Peyer's patch (tissue), 4 donors: ENCODE results near the gene DDAH2. TPM values are rescaled to one million over a fixed set of nuclear protein-coding genes. Genes with fewer than 3 reads are reported as not detected.

Experiments
- DNase-seq, 3 donors: peaks; one replicate each; pipeline ENCODE4 v3.0.0-alpha.2; 2017 to 2019
- H3K27ac ChIP-seq, 4 donors: fragments of 200-600 bp; sonication (generic); one replicate each; pipeline ENCODE4 v1.5.1; 2016 to 2019
- H3K27me3 ChIP-seq, 2 donors: fragments of 200-600 bp; sonication (generic); one replicate each; pipeline ENCODE4 v1.5.1; 2019
- H3K36me3 ChIP-seq, 3 donors: fragments of 200-600 bp; sonication (generic); one replicate each; pipeline ENCODE4 v1.5.1; 2016 to 2019
- H3K4me1 ChIP-seq, 4 donors: fragments of 200-600 bp; sonication (generic); one replicate each; pipeline ENCODE4 v1.5.1; 2016 to 2019
- H3K4me3 ChIP-seq, 4 donors: fragments of 200-600 bp; sonication (generic); 1 replicate in 3 of 4; 2 replicates in 1 of 4; pipeline ENCODE4 v1.5.1; 2016 to 2019; ENCODE audit warnings: mild to moderate bottlenecking in 1 of 4
- H3K9me3 ChIP-seq, 4 donors: fragments of 200-600 bp; sonication (generic); one replicate each; pipeline ENCODE4 v1.5.1; 2016 to 2019; ENCODE audit warnings: mild to moderate bottlenecking in 1 of 4
- POLR2A ChIP-seq, 2 donors: fragments of 450-650 bp; IDR thresholded peaks; one replicate each; pipeline ENCODE4 v1.5.1; 2017; ENCODE audit warnings: antibody characterized with exemption in 2 of 2, mild to moderate bottlenecking in 2 of 2, moderate library complexity in 2 of 2
- total RNA-seq, 4 donors: library from RNA; depleted of rRNA; stranded (reverse); fragments of >200 nt; gene quantifications; one replicate each; pipeline ENCODE4 v1.1.0, GENCODE V29; 2016
- TF ChIP-seq, protein P1 (sequence below), 6 experiments: fragments of 450-650 bp in 4 of 6; fragments of 200-600 bp in 2 of 6; sonication (generic) in 1 of 6; IDR thresholded peaks; one replicate each; pipeline ENCODE4 v1.5.1; 2017 to 2019; ENCODE audit warnings: antibody characterized with exemption in 6 of 6, mild to moderate bottlenecking in 3 of 6, moderate library complexity in 1 of 6

The DDAH2 gene
- total RNA-seq, 4 donors from 2014 or later = 25.6 to 136 (median 53.3) TPM

- H3K4me3 ChIP-seq = no peak overlapping the region
- H3K27ac ChIP-seq = no peak overlapping the region
- peaks cover 0 to 98% (median 0%) of the 10 kb centered on the region in 3 donors for H3K36me3 ChIP-seq
- H3K27me3 ChIP-seq = no peaks in the 10 kb centered on the region
- peaks cover 0 to 5% (median 0%) of the 10 kb centered on the region in 4 donors for H3K4me1 ChIP-seq
- no peaks in the 10 kb centered on the region for H3K9me3 ChIP-seq
- no peak for DNase-seq
- TF ChIP-seq POLR2A (IDR thresholded peaks at IDR 0.05) = no peak
- TF ChIP-seq, protein P1, sequence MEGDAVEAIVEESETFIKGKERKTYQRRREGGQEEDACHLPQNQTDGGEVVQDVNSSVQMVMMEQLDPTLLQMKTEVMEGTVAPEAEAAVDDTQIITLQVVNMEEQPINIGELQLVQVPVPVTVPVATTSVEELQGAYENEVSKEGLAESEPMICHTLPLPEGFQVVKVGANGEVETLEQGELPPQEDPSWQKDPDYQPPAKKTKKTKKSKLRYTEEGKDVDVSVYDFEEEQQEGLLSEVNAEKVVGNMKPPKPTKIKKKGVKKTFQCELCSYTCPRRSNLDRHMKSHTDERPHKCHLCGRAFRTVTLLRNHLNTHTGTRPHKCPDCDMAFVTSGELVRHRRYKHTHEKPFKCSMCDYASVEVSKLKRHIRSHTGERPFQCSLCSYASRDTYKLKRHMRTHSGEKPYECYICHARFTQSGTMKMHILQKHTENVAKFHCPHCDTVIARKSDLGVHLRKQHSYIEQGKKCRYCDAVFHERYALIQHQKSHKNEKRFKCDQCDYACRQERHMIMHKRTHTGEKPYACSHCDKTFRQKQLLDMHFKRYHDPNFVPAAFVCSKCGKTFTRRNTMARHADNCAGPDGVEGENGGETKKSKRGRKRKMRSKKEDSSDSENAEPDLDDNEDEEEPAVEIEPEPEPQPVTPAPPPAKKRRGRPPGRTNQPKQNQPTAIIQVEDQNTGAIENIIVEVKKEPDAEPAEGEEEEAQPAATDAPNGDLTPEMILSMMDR (IDR thresholded peaks at IDR 0.05) = no peak
Observed at GRCh38 chr6:31692886-31693285, 36.2 kb downstream of the DDAH2 start.

DNA sequence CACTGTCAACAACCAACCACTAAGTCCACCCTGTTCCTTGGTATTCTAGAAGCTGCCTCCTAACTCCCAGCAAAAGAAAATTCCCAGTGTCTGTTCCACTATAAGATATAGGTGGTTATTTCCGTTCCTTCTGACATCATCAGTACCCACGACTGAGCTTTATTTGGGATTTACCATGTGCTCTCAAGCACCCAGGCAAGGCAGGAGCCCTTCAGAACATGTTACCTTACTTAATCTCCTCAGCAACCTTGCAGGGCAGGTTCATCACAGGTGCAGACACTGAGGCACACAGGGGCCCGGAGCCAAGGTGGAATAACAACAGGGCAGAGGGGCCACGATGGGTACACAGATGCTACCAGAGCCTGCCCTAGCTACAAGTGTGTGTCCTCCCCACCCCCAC lies 36.7 kb downstream of the DDAH2 start:
- Histone ChIP-seq H3K27me3 (no peaks in the 10 kb centered on the region), H3K4me3 (no peak overlapping the region), H3K4me1 (peaks cover 0 to 5% (median 0%) of the 10 kb centered on the region in 4 donors), H3K36me3 (peaks cover 0 to 98% (median 0%) of the 10 kb centered on the region in 3 donors), H3K27ac (no peak overlapping the region), H3K9me3 (no peaks in the 10 kb centered on the region)
- no peak for TF ChIP-seq POLR2A (IDR thresholded peaks at IDR 0.05)
- TF ChIP-seq, protein P1 (IDR thresholded peaks at IDR 0.05) = no peak
- DNase-seq = no peak

- no peak for DNase-seq
- H3K27ac ChIP-seq = no peak overlapping the region
- no peak for TF ChIP-seq POLR2A (IDR thresholded peaks at IDR 0.05)
- TF ChIP-seq, protein P1 (IDR thresholded peaks at IDR 0.05) = no peak
- no peaks in the 10 kb centered on the region for H3K9me3 ChIP-seq
- H3K4me1 ChIP-seq = peaks cover 0 to 5% (median 0%) of the 10 kb centered on the region in 4 donors
- no peaks in the 10 kb centered on the region for H3K27me3 ChIP-seq
- no peak overlapping the region for H3K4me3 ChIP-seq
- H3K36me3 ChIP-seq = peaks cover 0 to 99% (median 0%) of the 10 kb centered on the region in 3 donors
Observed at GRCh38 chr6:31691564-31692108, 37.5 kb downstream of the DDAH2 start.

DNA sequence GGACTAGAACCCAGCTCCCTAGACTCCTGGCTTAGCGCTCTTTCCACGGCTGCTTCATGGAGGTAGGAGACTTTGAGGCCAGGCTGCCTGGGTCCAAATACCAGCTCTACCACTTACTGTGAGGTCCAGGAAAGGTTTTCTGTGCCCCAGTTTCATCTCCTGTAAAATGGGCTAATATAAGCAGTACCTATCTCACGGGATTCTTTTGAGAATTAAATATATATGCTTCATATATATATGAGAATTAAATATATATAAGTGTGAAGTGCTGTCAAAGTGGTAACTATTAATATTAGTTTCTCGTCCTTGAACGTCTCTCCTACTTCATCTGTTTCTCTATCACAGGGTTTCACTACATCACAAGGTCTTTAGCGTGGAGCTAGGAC lies 38.0 kb downstream of the DDAH2 start:
- Histone ChIP-seq H3K4me1 (peaks cover 0 to 5% (median 0%) of the 10 kb centered on the region in 4 donors), H3K27me3 (no peaks in the 10 kb centered on the region), H3K27ac (peak overlapping the region in 3 of 4 donors; percentile 55 to 77 (median 70)), H3K36me3 (peaks cover 0 to 100% (median 0%) of the 10 kb centered on the region in 3 donors), H3K4me3 (no peak overlapping the region), H3K9me3 (no peaks in the 10 kb centered on the region)
- no peak for DNase-seq
- TF ChIP-seq, protein P1 (IDR thresholded peaks at IDR 0.05) = no peak
- no peak for TF ChIP-seq POLR2A (IDR thresholded peaks at IDR 0.05)

GRCh38 chr6:31690231-31691077 lies 38.6 kb downstream of the DDAH2 start:
- peak in 2 of 3 donors; percentile 72 to 75 for DNase-seq
- Histone ChIP-seq H3K27me3 (no peaks in the 10 kb centered on the region), H3K9me3 (no peaks in the 10 kb centered on the region), H3K36me3 (peaks cover 0 to 99% (median 0%) of the 10 kb centered on the region in 3 donors), H3K4me1 (peaks cover 0 to 5% (median 0%) of the 10 kb centered on the region in 4 donors), H3K27ac (peak overlapping the region in 3 of 4 donors; percentile 55 to 77 (median 70)), H3K4me3 (no peak overlapping the region)
- no peak for TF ChIP-seq POLR2A (IDR thresholded peaks at IDR 0.05)
- TF ChIP-seq, protein P1 (IDR thresholded peaks at IDR 0.05) = no peak
